ENCODE measurements around the gene NRARP. TPM values are rescaled to one million over a fixed set of nuclear protein-coding genes. Genes with fewer than 3 reads are reported as not detected.

The NRARP gene
- total RNA-seq, 2 experiments from 2014 or later, result 5.0 to 5.3 TPM

GRCh38 chr9:137298401-137299202 lies 3.5 kb downstream of the NRARP start:
- no peak overlapping the region for H3K27ac Mint-ChIP-seq
- H3K4me1 Mint-ChIP-seq, result peaks cover 18% of the 10 kb centered on the region
- H3K27me3 Mint-ChIP-seq, result peaks cover 54% of the 10 kb centered on the region
- no peak overlapping the region for H3K4me3 Mint-ChIP-seq
- no peak for DNase-seq
- peaks cover 2% of the 10 kb centered on the region for H3K9me3 Mint-ChIP-seq
- H3K36me3 Mint-ChIP-seq, result no peaks in the 10 kb centered on the region

GRCh38 chr9:137297966-137298365 lies 4.1 kb downstream of the NRARP start:
- Mint-ChIP-seq H3K9me3 (peaks cover 2% of the 10 kb centered on the region), H3K27me3 (peaks cover 60% of the 10 kb centered on the region), H3K4me3 (no peak overlapping the region), H3K27ac (no peak overlapping the region), H3K4me1 (peaks cover 16% of the 10 kb centered on the region), H3K36me3 (no peaks in the 10 kb centered on the region)
- DNase-seq, result no peak

DNA sequence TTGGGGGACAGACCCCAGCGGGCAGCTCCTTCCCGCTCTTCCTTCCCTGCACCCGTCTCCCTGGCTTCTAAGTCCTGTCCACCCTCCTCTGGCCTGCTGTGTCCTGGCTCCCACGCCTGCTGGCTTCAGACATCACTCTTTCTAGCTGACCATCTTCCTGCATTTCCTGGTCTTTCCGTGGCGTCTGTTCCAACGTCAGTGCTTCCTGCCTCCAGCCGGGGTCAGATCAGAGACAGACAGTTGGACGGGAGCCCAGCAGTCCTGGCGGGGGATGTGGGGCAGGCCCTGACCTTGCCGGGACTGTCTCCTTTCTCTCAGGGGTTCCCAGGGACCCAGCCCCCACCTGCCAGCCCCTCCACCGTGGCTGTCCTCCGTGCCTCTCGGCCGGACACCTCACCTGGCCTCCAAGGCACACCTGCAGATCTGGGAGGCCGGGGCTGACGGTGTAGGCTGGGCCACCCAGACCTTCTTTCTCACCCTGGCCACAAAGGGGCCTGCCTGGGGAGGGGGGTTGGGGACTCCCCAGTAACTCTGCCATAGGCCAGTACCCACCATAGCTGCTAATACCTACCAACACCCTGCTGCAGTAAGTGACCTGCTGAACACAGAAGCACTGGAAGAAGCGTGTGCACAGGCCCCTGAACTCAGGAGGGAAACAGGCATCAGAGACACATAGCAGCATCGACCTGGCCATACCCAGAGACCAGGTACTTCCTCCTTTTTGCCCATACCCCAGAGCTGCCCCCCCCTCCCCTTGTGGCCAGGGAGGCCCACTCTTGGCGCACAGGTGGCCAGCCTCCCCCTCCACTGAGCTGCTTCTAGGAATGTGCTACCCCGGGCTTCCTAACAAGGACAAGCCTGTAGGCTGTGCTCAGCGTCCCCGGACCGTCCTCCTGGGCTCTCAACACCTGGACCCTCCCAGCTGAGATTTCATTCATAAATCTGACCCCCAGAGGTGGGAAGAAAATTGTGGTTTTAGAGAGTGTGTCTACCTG lies 5.1 kb downstream of the NRARP start:
- Mint-ChIP-seq H3K4me1 (peaks cover 15% of the 10 kb centered on the region), H3K27ac (no peak overlapping the region), H3K4me3 (peak overlapping the region; percentile 57), H3K9me3 (peaks cover 2% of the 10 kb centered on the region), H3K27me3 (peaks cover 62% of the 10 kb centered on the region), H3K36me3 (no peaks in the 10 kb centered on the region)
- DNase-seq, result no peak

DNA sequence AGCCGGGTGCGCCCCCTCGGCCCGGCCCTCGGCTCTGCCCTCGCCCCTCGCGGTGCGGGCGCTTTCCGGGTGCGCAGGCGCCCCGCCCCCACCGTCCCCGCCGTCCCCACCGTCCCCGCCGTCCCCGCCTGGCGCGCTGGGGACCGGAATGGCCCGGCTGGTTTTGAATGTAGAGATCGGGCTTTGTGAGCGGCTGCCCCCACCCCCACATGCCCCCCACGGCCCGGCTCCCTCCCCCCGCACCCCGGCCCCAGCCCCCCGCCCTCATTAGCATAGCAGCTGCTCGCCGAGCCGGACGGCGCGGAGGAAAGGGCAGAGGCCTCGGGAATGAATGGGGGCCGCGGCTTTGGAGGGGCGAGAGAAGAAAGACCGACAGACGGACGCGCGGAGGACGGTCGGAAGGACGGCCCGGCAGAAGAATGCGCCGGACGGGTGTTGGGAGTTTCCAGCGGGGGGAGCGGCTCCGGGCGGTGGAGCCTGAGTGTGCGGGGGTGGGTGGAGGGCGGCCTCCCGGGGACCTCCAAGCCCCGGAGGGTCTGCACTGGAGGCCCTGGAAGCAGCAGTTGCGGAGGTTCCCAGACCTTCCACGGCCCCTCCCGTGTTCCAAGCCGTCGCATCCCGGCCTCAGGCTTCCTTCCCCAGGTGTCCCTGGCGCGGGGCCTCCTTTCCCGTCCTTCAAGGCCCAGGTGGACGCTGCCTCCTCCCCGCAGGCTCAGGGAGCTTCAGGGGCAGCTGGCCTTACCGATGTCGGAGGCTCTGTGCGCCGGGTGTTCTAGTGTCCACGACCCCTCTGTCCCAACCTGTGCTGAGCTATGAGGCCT lies 6.0 kb downstream of the NRARP start:
- H3K9me3 Mint-ChIP-seq, result peaks cover 2% of the 10 kb centered on the region
- H3K36me3 Mint-ChIP-seq, result no peaks in the 10 kb centered on the region
- H3K27ac Mint-ChIP-seq, result no peak overlapping the region
- peaks cover 15% of the 10 kb centered on the region for H3K4me1 Mint-ChIP-seq
- H3K4me3 Mint-ChIP-seq, result peak overlapping the region; percentile 57
- DNase-seq, result no peak
- peaks cover 62% of the 10 kb centered on the region for H3K27me3 Mint-ChIP-seq

- H3K4me1 Mint-ChIP-seq, result peaks cover 12% of the 10 kb centered on the region
- H3K36me3 Mint-ChIP-seq, result no peaks in the 10 kb centered on the region
- peak; percentile 76 for DNase-seq
- peaks cover 2% of the 10 kb centered on the region for H3K9me3 Mint-ChIP-seq
- H3K27me3 Mint-ChIP-seq, result peaks cover 57% of the 10 kb centered on the region
- no peak overlapping the region for H3K4me3 Mint-ChIP-seq
- no peak overlapping the region for H3K27ac Mint-ChIP-seq
These were observed 6.7 kb downstream of the NRARP start for GRCh38 chr9:137295238-137295811.

- H3K36me3 Mint-ChIP-seq, result no peaks in the 10 kb centered on the region
- no peak for DNase-seq
- peak overlapping the region; percentile 23 for H3K4me3 Mint-ChIP-seq
- peaks cover 53% of the 10 kb centered on the region for H3K27me3 Mint-ChIP-seq
- H3K27ac Mint-ChIP-seq, result no peak overlapping the region
- peaks cover 9% of the 10 kb centered on the region for H3K4me1 Mint-ChIP-seq
- peaks cover 2% of the 10 kb centered on the region for H3K9me3 Mint-ChIP-seq
These were observed 7.3 kb downstream of the NRARP start for GRCh38 chr9:137294681-137295237.

DNA sequence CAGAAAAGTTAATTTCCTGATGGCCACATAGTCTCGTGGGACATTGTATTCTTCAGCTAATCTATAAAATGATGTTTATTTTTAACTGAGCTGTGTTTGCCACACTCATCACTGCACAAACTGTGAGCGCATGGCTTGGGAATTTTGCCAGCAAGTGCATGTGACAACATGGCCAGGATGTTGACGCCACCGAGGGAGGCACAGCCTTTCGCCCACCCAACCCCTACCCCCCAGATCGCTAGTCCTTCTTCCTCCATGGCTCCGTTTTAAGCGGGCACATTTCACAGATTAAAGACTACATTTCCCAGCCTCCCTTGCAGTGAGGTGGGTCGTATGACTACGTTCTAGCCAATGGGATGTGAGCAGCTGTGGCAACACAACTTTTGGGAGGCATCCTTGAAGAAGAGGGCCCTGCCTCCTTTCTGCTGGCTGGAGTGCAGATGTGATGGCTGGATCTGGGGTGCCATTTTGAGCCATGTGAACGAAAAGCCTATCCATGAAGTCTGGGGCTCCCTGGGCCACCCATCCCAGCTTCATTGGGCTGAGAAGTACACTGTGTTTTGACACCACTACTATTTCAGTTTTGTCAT lies 7.9 kb downstream of the NRARP start:
- no peaks in the 10 kb centered on the region for H3K36me3 Mint-ChIP-seq
- H3K27ac Mint-ChIP-seq, result no peak overlapping the region
- peaks cover 2% of the 10 kb centered on the region for H3K9me3 Mint-ChIP-seq
- peak; percentile 36 for DNase-seq
- H3K4me3 Mint-ChIP-seq, result peak overlapping the region; percentile 23
- H3K27me3 Mint-ChIP-seq, result peaks cover 49% of the 10 kb centered on the region
- peaks cover 9% of the 10 kb centered on the region for H3K4me1 Mint-ChIP-seq

- Mint-ChIP-seq H3K4me3 (no peak overlapping the region), H3K36me3 (no peaks in the 10 kb centered on the region), H3K27ac (no peak overlapping the region), H3K4me1 (peaks cover 9% of the 10 kb centered on the region), H3K9me3 (peaks cover 2% of the 10 kb centered on the region), H3K27me3 (peaks cover 43% of the 10 kb centered on the region)
- no peak for DNase-seq
These were observed 8.5 kb downstream of the NRARP start for GRCh38 chr9:137293482-137294090.

DNA sequence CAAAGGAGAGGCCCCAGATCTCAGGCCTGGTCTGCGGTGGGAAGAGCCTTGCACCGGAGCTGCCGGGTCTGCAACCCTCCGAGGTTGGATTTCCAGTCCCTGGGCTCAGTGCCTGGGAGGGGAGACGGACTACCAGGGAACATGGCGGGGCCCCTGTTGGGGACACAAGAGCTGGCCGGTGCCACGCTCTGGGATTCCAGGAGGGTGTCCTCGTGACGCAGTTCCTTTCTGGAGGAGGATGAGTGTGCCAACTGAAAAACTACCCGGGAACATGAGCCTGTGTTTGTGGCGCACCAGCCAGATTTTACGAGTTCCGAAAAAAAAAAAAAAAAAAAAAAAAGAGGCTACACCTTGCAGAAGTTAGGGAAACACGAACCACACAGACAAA lies 9.0 kb downstream of the NRARP start:
- Mint-ChIP-seq H3K36me3 (no peaks in the 10 kb centered on the region), H3K9me3 (peaks cover 2% of the 10 kb centered on the region), H3K27ac (no peak overlapping the region), H3K4me3 (no peak overlapping the region), H3K4me1 (peaks cover 9% of the 10 kb centered on the region), H3K27me3 (peaks cover 38% of the 10 kb centered on the region)
- no peak for DNase-seq

- H3K4me1 Mint-ChIP-seq, result peaks cover 2% of the 10 kb centered on the region
- no peaks in the 10 kb centered on the region for H3K9me3 Mint-ChIP-seq
- DNase-seq, result no peak
- no peak overlapping the region for H3K4me3 Mint-ChIP-seq
- H3K27ac Mint-ChIP-seq, result no peak overlapping the region
- H3K27me3 Mint-ChIP-seq, result peaks cover 25% of the 10 kb centered on the region
- H3K36me3 Mint-ChIP-seq, result no peaks in the 10 kb centered on the region
These were observed 15.1 kb downstream of the NRARP start for GRCh38 chr9:137286975-137287383.

DNA sequence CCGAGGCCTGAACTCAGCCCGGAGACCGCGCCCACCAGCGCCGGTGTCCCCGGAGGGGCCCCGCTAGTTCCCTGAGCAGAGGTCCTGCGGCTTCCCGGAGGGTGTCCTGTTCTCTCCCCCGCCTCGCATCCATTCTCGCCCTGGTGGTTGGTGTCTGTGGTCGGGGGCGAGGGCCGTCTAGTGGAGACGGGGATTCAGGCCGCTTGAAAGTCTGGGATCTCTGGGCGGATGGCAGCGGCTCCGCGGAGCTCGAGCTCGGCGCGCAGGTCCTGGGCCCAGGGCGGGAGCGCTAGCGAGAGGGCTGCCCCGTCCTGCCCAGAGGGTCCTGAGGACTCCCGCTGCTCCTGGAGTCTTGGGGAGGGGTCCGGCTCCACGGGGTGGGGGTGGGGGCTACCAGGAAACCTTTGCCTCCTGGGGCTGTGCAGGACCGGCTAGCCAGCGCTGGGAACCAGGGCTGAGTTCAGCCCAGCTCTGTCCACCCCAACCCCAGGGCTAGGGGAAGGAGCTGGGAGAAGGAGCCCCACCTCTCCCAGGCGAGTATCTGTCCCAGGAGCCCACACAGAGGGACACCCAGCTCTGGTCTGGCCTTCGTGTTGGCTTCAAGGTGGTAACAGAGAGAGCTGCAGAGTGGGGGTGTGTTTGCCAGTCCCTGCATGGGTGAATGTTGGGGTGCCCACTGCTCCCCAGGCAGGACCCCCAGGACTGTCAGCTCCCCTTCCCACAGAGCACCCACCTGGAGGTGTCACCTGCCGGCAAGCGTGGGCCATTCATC lies 20.5 kb downstream of the NRARP start:
- Mint-ChIP-seq H3K36me3 (no peaks in the 10 kb centered on the region), H3K9me3 (no peaks in the 10 kb centered on the region), H3K27me3 (peaks cover 25% of the 10 kb centered on the region), H3K4me3 (no peak overlapping the region), H3K4me1 (peaks cover 7% of the 10 kb centered on the region), H3K27ac (no peak overlapping the region)
- DNase-seq, result no peak

GRCh38 chr9:137280474-137281344 lies 21.4 kb downstream of the NRARP start:
- DNase-seq, result no peak
- Mint-ChIP-seq H3K27ac (no peak overlapping the region), H3K4me3 (no peak overlapping the region)

More at GRCh38 chr9:137280474-137281344, 21.4 kb downstream of the NRARP start:
- Mint-ChIP-seq H3K36me3 (no peaks in the 10 kb centered on the region), H3K9me3 (no peaks in the 10 kb centered on the region), H3K27me3 (peaks cover 28% of the 10 kb centered on the region), H3K4me1 (peaks cover 7% of the 10 kb centered on the region)
